ENCODE data around the gene VRK1. TPM values are rescaled to one million over a fixed set of nuclear protein-coding genes. Genes with fewer than 3 reads are reported as not detected.

Gene VRK1
- total RNA-seq, 1 experiment from 2014 or later, result 124 TPM

GRCh38 chr14:96904201-96904600 lies 107.0 kb downstream of the VRK1 start:
- no peaks in the 10 kb centered on the region for H3K9me3 ChIP-seq (ENCODE audit: low read depth, low read length, poor library complexity, severe bottlenecking)
- H3K4me1 ChIP-seq (ENCODE audit: insufficient read depth, low read length, poor library complexity, severe bottlenecking), result no peaks in the 10 kb centered on the region
- ChIA-PET CTCF (no interaction called here), POLR2A (ENCODE audit: low non-redundant PET) (no interaction called here)
- H3K27ac ChIP-seq (ENCODE audit: low read depth, low read length, poor library complexity, severe bottlenecking), result no peak overlapping the region
- H3K36me3 ChIP-seq (ENCODE audit: insufficient read depth, low read length, poor library complexity, severe bottlenecking), result no peaks in the 10 kb centered on the region
- BruUV-seq (replicated peaks), result no TSS peak
- no peak overlapping the region for H3K4me3 ChIP-seq (ENCODE audit: low read depth, low read length, poor library complexity, severe bottlenecking)
- intact Hi-C loops (cut with micrococcal nuclease; ENCODE audit: unreplicated experiment), result no loop called here
- TF ChIP-seq CTCF (conservative IDR thresholded peaks at IDR 0.05; ENCODE audit: low read depth, low read length) (no peak), EZH2 (IDR thresholded peaks at IDR 0.05; ENCODE audit: borderline replicate concordance, low read depth, low read length, poor library complexity, severe bottlenecking) (no peak)
- H3K27me3 ChIP-seq (replicated peaks; ENCODE audit: insufficient read depth, low read depth, low read length, poor library complexity), result no peaks in the 10 kb centered on the region
- DNase-seq (ENCODE audit: low spot score), result no peak

DNA sequence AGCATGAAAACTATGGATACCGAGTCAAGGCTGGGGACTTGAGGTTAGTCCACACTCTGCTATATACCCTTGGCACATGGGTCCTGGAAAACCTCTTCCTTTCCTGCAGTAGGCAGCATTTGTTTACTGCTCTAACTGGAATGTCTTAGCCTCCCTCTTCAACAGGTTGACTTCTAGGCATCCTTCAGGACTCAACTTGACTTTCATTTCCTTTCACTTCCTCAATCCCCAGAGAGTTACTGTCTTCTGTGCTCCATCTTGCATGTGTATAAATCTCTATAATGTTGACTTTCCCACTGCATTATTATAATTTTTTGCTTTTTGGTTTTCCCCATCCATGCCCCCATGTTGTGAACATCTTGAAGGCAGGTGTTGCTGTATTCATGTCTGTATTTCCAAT lies 107.9 kb downstream of the VRK1 start:
- no peak for DNase-seq (ENCODE audit: low spot score)
- peaks cover 5% of the 10 kb centered on the region for H3K9me3 ChIP-seq (ENCODE audit: low read depth, low read length, poor library complexity, severe bottlenecking)
- H3K36me3 ChIP-seq (ENCODE audit: insufficient read depth, low read length, poor library complexity, severe bottlenecking), result no peaks in the 10 kb centered on the region
- no peak overlapping the region for H3K27ac ChIP-seq (ENCODE audit: low read depth, low read length, poor library complexity, severe bottlenecking)
- intact Hi-C loops (cut with micrococcal nuclease; ENCODE audit: unreplicated experiment), result no loop called here
- CTCF ChIA-PET, result no interaction called here
- no peak overlapping the region for H3K4me3 ChIP-seq (ENCODE audit: low read depth, low read length, poor library complexity, severe bottlenecking)
- H3K27me3 ChIP-seq (replicated peaks; ENCODE audit: insufficient read depth, low read depth, low read length, poor library complexity), result no peaks in the 10 kb centered on the region
- no peaks in the 10 kb centered on the region for H3K4me1 ChIP-seq (ENCODE audit: insufficient read depth, low read length, poor library complexity, severe bottlenecking)
- BruUV-seq (replicated peaks), result no TSS peak
- POLR2A ChIA-PET (ENCODE audit: low non-redundant PET), result no interaction called here
- TF ChIP-seq EZH2 (IDR thresholded peaks at IDR 0.05; ENCODE audit: borderline replicate concordance, low read depth, low read length, poor library complexity, severe bottlenecking), result no peak
- TF ChIP-seq CTCF (conservative IDR thresholded peaks at IDR 0.05; ENCODE audit: low read depth, low read length), result no peak

DNA sequence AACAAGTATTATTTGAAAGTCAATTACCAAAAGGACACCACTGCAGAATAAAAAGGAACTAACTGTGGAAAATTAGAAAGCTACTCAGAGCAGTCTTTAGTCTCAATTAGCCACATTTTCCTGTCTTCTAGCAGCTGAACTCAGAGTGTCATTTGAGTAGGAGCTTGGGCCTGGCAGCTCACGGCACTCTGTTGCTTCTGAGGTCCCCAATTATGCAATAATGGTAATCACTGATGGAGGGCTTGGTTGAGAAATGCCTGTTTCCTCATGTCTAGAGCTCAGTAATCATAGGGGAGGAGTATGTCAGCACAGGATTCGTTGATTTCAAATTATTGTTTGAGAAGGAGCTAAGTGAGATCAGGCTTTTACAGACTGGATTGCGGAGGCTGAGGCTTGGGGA lies 108.6 kb downstream of the VRK1 start:
- TF ChIP-seq EZH2 (IDR thresholded peaks at IDR 0.05; ENCODE audit: borderline replicate concordance, low read depth, low read length, poor library complexity, severe bottlenecking), result no peak
- H3K4me3 ChIP-seq (ENCODE audit: low read depth, low read length, poor library complexity, severe bottlenecking), result no peak overlapping the region
- no peaks in the 10 kb centered on the region for H3K4me1 ChIP-seq (ENCODE audit: insufficient read depth, low read length, poor library complexity, severe bottlenecking)
- peaks cover 8% of the 10 kb centered on the region for H3K9me3 ChIP-seq (ENCODE audit: low read depth, low read length, poor library complexity, severe bottlenecking)
- peak; percentile 34 for DNase-seq (ENCODE audit: low spot score)
- BruUV-seq (replicated peaks), result no TSS peak
- intact Hi-C loops (cut with micrococcal nuclease; ENCODE audit: unreplicated experiment), result no loop called here
- H3K27me3 ChIP-seq (replicated peaks; ENCODE audit: insufficient read depth, low read depth, low read length, poor library complexity), result no peaks in the 10 kb centered on the region
- CTCF ChIA-PET, result no interaction called here
- no peak overlapping the region for H3K27ac ChIP-seq (ENCODE audit: low read depth, low read length, poor library complexity, severe bottlenecking)
- H3K36me3 ChIP-seq (ENCODE audit: insufficient read depth, low read length, poor library complexity, severe bottlenecking), result no peaks in the 10 kb centered on the region
- POLR2A ChIA-PET (ENCODE audit: low non-redundant PET), result interaction anchor here (0.6 kb wide), 1 partner anchor 150 kb away, joined by 3 read pairs; no protein-coding TSS in a partner anchor

GRCh38 chr14:96906434-96906833 lies 109.3 kb downstream of the VRK1 start:
- Histone ChIP-seq H3K4me3 (ENCODE audit: low read depth, low read length, poor library complexity, severe bottlenecking) (no peak overlapping the region), H3K27ac (ENCODE audit: low read depth, low read length, poor library complexity, severe bottlenecking) (no peak overlapping the region), H3K27me3 (replicated peaks; ENCODE audit: insufficient read depth, low read depth, low read length, poor library complexity) (no peaks in the 10 kb centered on the region), H3K4me1 (ENCODE audit: insufficient read depth, low read length, poor library complexity, severe bottlenecking) (no peaks in the 10 kb centered on the region), H3K36me3 (ENCODE audit: insufficient read depth, low read length, poor library complexity, severe bottlenecking) (no peaks in the 10 kb centered on the region), H3K9me3 (ENCODE audit: low read depth, low read length, poor library complexity, severe bottlenecking) (peaks cover 8% of the 10 kb centered on the region)
- intact Hi-C loops (cut with micrococcal nuclease; ENCODE audit: unreplicated experiment), result no loop called here
- TF ChIP-seq CTCF (conservative IDR thresholded peaks at IDR 0.05; ENCODE audit: low read depth, low read length) (no peak), EZH2 (IDR thresholded peaks at IDR 0.05; ENCODE audit: borderline replicate concordance, low read depth, low read length, poor library complexity, severe bottlenecking) (no peak)
- POLR2A ChIA-PET (ENCODE audit: low non-redundant PET), result no interaction called here
- DNase-seq (ENCODE audit: low spot score), result no peak
- CTCF ChIA-PET, result no interaction called here
- no TSS peak for BruUV-seq (replicated peaks)

All from A673 (cell line).